Measurements from ENCODE around the gene C1orf159. TPM values are rescaled to one million over a fixed set of nuclear protein-coding genes. Genes with fewer than 3 reads are reported as not detected.

The C1orf159 gene
- total and polyA plus RNA-seq, 9 of the 15 experiments (the other 6 are each of a cell fraction or from before 2014, with no cell fraction given) = 0.28 to 54.9 (median 10.6) TPM

DNA sequence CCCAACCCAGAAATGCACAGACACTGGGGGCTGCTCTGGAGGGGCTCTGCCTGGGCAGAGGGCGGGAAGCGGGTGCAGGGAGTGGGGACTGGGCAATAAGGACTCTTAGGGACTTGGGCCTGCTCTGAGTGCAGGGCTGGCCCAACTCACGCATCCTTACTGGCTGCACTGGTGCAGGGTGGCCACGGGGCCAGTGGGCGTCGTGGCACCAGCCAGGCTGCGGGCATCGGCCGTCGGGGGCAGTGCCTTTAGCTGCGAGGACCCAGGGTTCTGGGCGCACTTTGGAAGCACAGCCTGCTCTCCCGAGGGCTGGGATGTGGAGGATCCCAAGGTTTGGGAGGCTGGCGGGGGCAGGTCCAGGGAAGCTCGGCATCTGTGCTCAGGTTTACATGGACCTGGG, 30.7 kb upstream of the C1orf159 start:
- Histone ChIP-seq H4K20me1 (replicated peaks; ENCODE audit: control insufficient read depth, insufficient read depth, low read length) (peaks cover 8% of the 10 kb centered on the region; the same call in 1 of the 2 replicates), H3K27ac (ENCODE audit: extremely low read depth, low read depth, low read length) (no peak overlapping the region), H3K4me2 (ENCODE audit: insufficient read depth, low read length) (no peak overlapping the region), H2AFZ (ENCODE audit: low read depth, low read length) (no peak overlapping the region), H3K9me3 (replicated peaks; ENCODE audit: control insufficient read depth, insufficient read depth, low read depth, low read length) (no peaks in the 10 kb centered on the region), H3K4me3 (no peak overlapping the region), H3K79me2 (ENCODE audit: control insufficient read depth, insufficient read depth, low read length) (no peaks in the 10 kb centered on the region), H3K9ac (ENCODE audit: insufficient read depth in 1 of 2, low read depth in 2 of 2, low read length in 2 of 2) (peak overlapping the region in 1 of 2 experiments; percentile 58; a peak in 2 of 4 replicates), H3K4me1 (replicated peaks in 1 of 2; ENCODE audit: control insufficient read depth in 2 of 2, insufficient read depth in 2 of 2, low read length in 2 of 2) (peaks cover 0 to 89% of the 10 kb centered on the region in 2 experiments; a peak in 3 of 5 replicates), H3K9me1 (ENCODE audit: control insufficient read depth, insufficient read depth, low read length) (no peaks in the 10 kb centered on the region), H3K27me3 (ENCODE audit: control insufficient read depth in 2 of 2, insufficient read depth in 2 of 2, low read length in 2 of 2) (peaks cover 25 to 43% of the 10 kb centered on the region in 2 experiments), H3K36me3 (ENCODE audit: control insufficient read depth, insufficient read depth, low read length) (no peaks in the 10 kb centered on the region)
- POLR2A ChIA-PET = no interaction called here
- CTCF ChIA-PET (ENCODE audit: low intra/inter-chr PET ratio) = no interaction called here
- ATAC-seq (no peak), DNase-seq (ENCODE audit: extremely low read depth in 1 of 4, low spot score in 3 of 4) (no peak), FAIRE-seq (no peak)
- 42% methylated on average over 15 of the region's 15 CpGs for WGBS (ENCODE audit: insufficient coverage, low coverage, missing lambda C conversion rate)
- in situ Hi-C loops (cut with MboI) (no loop called here), intact Hi-C loops (cut with micrococcal nuclease) (no loop called here)
- BruUV-seq (replicated peaks) = no TSS peak
- TF ChIP-seq CEBPG (CRISPR knock-in tag; IDR thresholded peaks at IDR 0.05) (no peak), CEBPG (tag; conservative IDR thresholded peaks at IDR 0.05 in 1 of 2, IDR thresholded peaks at IDR 0.05 in 1 of 2) (no peak), TBP (optimal IDR thresholded peaks at IDR 0.05; ENCODE audit: low read depth, low read length) (no peak), NONO (IDR thresholded peaks at IDR 0.05; ENCODE audit: low read depth in 2 of 2, low read length in 1 of 2) (no peak), PTTG1 (tag; IDR thresholded peaks at IDR 0.05; ENCODE audit: low read depth) (no peak), ZNF384 (IDR thresholded peaks at IDR 0.05; ENCODE audit: low read depth, low read length) (no peak), ZNF717 (CRISPR knock-in tag; IDR thresholded peaks at IDR 0.05) (no peak), PHTF2 (CRISPR knock-in tag; IDR thresholded peaks at IDR 0.05) (no peak), NR1H2 (CRISPR knock-in tag; IDR thresholded peaks at IDR 0.05) (no peak), HLTF (IDR thresholded peaks at IDR 0.05) (no peak)
- TF ChIP-seq, protein P1, sequence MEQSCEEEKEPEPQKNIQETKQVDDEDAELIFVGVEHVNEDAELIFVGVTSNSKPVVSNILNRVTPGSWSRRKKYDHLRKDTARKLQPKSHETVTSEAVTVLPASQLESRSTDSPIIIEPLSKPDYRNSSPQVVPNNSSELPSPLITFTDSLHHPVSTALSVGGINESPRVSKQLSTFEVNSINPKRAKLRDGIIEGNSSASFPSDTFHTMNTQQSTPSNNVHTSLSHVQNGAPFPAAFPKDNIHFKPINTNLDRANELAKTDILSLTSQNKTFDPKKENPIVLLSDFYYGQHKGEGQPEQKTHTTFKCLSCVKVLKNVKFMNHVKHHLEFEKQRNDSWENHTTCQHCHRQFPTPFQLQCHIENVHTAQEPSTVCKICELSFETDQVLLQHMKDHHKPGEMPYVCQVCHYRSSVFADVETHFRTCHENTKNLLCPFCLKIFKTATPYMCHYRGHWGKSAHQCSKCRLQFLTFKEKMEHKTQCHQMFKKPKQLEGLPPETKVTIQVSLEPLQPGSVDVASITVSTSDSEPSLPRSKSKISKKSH (CRISPR knock-in tag; IDR thresholded peaks at IDR 0.05) = no peak
- TF ChIP-seq, protein P2, sequence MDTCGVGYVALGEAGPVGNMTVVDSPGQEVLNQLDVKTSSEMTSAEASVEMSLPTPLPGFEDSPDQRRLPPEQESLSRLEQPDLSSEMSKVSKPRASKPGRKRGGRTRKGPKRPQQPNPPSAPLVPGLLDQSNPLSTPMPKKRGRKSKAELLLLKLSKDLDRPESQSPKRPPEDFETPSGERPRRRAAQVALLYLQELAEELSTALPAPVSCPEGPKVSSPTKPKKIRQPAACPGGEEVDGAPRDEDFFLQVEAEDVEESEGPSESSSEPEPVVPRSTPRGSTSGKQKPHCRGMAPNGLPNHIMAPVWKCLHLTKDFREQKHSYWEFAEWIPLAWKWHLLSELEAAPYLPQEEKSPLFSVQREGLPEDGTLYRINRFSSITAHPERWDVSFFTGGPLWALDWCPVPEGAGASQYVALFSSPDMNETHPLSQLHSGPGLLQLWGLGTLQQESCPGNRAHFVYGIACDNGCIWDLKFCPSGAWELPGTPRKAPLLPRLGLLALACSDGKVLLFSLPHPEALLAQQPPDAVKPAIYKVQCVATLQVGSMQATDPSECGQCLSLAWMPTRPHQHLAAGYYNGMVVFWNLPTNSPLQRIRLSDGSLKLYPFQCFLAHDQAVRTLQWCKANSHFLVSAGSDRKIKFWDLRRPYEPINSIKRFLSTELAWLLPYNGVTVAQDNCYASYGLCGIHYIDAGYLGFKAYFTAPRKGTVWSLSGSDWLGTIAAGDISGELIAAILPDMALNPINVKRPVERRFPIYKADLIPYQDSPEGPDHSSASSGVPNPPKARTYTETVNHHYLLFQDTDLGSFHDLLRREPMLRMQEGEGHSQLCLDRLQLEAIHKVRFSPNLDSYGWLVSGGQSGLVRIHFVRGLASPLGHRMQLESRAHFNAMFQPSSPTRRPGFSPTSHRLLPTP (IDR thresholded peaks at IDR 0.05; ENCODE audit: borderline replicate concordance, extremely low read depth, insufficient read length) = no peak
